PFSK-1 (cell line): ENCODE data around the gene IL1RAPL2.

ENCODE experiments used
- FOXP2 ChIP-seq: optimal IDR thresholded peaks from 2 replicates; pipeline ENCODE3; 2011; ENCODE audit warnings: borderline replicate concordance, control low read depth, inconsistent platforms; ENCODE audit not compliant: insufficient read depth; ENCODE audit errors: extremely low read length, extremely low read depth
- POLR2AphosphoS5 ChIP-seq: IDR thresholded peaks from 2 replicates; pipeline ENCODE4 v1.6.1; 2012; ENCODE audit warnings: low read depth, mild to moderate bottlenecking, control low read depth, low read length, moderate library complexity
- SIN3A ChIP-seq: IDR thresholded peaks from 2 replicates; pipeline ENCODE4 v1.6.1; 2012; ENCODE audit warnings: mild to moderate bottlenecking, low read length, moderate library complexity, borderline replicate concordance; ENCODE audit not compliant: insufficient read depth
- TAF1 ChIP-seq: IDR thresholded peaks from 2 replicates; pipeline ENCODE4 v1.6.1; 2012; ENCODE audit warnings: low read length, control low read depth, borderline replicate concordance; ENCODE audit not compliant: insufficient read depth
- TF ChIP-seq, protein P1 (sequence below), 2 experiments: IDR thresholded peaks; 2 replicates each; pipeline versions ENCODE4 v1.6.1 to v1.8.0; 2011 to 2012; ENCODE audit warnings: low read depth in 2 of 2, low read length in 2 of 2, control low read depth in 1 of 2, inconsistent platforms in 1 of 2, mild to moderate bottlenecking in 1 of 2, moderate library complexity in 1 of 2; ENCODE audit not compliant: insufficient read depth in 1 of 2

IL1RAPL2 gene

DNA sequence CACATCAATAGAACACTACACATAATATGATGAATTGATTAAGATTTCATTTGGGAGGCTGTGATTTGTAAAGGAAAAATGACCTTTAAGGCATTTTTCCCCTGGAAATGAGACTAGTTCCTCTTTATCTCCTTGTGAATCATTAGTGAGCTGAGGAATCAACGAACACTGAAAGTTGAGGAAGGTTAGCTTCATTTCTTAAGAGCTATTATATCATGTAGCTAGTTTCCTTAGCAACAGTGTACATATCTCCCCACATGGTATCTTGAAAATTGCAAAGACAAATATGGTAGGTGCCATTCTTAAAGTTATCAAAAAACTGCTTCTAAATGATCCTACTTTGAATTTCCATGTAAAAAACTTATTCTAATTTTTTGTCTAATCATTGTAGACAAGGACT, 1128.8 kb downstream of the IL1RAPL2 start:
- TF ChIP-seq FOXP2 (no peak), POLR2AphosphoS5 (no peak), TAF1 (no peak), SIN3A (no peak)
- TF ChIP-seq, protein P1, sequence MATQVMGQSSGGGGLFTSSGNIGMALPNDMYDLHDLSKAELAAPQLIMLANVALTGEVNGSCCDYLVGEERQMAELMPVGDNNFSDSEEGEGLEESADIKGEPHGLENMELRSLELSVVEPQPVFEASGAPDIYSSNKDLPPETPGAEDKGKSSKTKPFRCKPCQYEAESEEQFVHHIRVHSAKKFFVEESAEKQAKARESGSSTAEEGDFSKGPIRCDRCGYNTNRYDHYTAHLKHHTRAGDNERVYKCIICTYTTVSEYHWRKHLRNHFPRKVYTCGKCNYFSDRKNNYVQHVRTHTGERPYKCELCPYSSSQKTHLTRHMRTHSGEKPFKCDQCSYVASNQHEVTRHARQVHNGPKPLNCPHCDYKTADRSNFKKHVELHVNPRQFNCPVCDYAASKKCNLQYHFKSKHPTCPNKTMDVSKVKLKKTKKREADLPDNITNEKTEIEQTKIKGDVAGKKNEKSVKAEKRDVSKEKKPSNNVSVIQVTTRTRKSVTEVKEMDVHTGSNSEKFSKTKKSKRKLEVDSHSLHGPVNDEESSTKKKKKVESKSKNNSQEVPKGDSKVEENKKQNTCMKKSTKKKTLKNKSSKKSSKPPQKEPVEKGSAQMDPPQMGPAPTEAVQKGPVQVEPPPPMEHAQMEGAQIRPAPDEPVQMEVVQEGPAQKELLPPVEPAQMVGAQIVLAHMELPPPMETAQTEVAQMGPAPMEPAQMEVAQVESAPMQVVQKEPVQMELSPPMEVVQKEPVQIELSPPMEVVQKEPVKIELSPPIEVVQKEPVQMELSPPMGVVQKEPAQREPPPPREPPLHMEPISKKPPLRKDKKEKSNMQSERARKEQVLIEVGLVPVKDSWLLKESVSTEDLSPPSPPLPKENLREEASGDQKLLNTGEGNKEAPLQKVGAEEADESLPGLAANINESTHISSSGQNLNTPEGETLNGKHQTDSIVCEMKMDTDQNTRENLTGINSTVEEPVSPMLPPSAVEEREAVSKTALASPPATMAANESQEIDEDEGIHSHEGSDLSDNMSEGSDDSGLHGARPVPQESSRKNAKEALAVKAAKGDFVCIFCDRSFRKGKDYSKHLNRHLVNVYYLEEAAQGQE (IDR thresholded peaks at IDR 0.05; ENCODE audit: insufficient read depth in 1 of 2, low read depth in 2 of 2, low read length in 2 of 2), result no peak

GRCh38 chrX:105695451-105695850, 1129.5 kb downstream of the IL1RAPL2 start:
- no peak for TF ChIP-seq SIN3A
- TF ChIP-seq, protein P1 (IDR thresholded peaks at IDR 0.05; ENCODE audit: insufficient read depth in 1 of 2, low read depth in 2 of 2, low read length in 2 of 2), result no peak
- no peak for TF ChIP-seq TAF1
- no peak for TF ChIP-seq FOXP2
- TF ChIP-seq POLR2AphosphoS5, result no peak

GRCh38 chrX:105696870-105697269, 1130.9 kb downstream of the IL1RAPL2 start:
- TF ChIP-seq SIN3A, result no peak
- no peak for TF ChIP-seq TAF1
- TF ChIP-seq POLR2AphosphoS5, result no peak
- TF ChIP-seq FOXP2, result no peak
- TF ChIP-seq, protein P1 (IDR thresholded peaks at IDR 0.05; ENCODE audit: insufficient read depth in 1 of 2, low read depth in 2 of 2, low read length in 2 of 2), result no peak

DNA sequence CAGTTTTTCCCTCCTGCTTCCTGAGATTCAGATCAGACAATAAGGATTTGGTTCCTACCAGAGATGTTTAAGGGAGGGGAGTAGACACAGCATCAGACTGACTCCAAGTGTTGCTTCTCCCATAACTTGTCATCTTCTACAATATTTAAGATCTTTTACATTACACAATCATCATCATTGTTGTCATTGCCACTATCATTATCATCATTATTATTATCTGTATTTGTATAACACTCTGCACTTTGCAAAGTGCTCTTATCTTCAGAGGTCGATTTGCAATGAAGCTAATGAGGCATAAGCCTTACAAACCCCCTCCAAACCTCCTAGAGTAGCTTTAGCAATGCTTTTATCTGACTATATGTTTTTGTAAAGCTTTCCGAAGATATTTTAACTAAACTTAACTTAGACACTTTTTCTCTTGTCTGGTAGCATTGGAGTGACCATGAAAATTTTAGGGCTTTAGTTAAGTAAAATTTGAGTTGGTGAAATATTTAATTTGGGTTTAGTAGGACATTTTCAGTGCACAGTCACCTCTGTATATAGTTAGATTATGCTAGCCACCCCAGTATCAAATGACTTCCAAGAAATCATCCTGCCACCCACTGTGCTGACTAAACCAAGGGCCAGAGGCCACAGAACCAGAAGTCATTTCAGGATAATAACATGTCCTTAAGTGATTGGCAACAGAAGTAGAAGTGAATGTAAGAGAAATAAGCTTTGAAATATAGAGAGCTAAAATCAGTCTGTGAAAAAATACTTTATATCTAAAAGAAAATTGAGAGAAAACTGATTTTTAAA, 1132.2 kb downstream of the IL1RAPL2 start:
- no peak for TF ChIP-seq SIN3A
- no peak for TF ChIP-seq TAF1
- TF ChIP-seq, protein P1 (IDR thresholded peaks at IDR 0.05; ENCODE audit: insufficient read depth in 1 of 2, low read depth in 2 of 2, low read length in 2 of 2), result no peak
- no peak for TF ChIP-seq FOXP2
